ENCODE results near the gene NEK11. TPM values are rescaled to one million over a fixed set of nuclear protein-coding genes. Genes with fewer than 3 reads are reported as not detected.

Gene NEK11
- total RNA-seq, 6 experiments from 2014 or later = 0.25 to 1.1 (median 0.88) TPM

DNA sequence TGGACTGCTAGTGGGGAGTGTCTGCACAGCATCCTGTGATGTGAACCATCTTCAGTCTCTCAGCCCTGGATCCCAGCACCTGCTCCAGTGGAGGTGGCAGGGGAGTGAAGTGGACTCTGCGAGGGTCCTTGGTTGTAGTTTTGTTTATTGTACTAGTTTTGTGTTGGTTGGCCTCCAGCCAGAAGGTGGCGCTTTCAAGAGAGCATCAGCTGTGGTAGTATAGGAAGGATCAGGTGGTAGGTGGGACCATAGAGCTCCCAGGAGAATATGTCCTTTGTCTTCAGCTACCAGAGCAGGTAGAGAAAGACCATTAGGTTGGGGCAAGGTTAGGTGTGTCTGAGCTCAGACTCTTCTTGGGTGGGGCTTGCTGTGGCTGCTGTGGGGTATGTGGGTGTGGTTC is 20.9 kb downstream of the NEK11 start:
- Histone ChIP-seq H3K36me3 (no peaks in the 10 kb centered on the region), H3K27ac (no peak overlapping the region), H3K4me1 (no peaks in the 10 kb centered on the region), H3K4me3 (no peak overlapping the region), H3K27me3 (no peaks in the 10 kb centered on the region), H3K9me3 (no peaks in the 10 kb centered on the region)
- no peak for ATAC-seq
- intact Hi-C loops (cut with DNase I) = no loop called here
- TF ChIP-seq POLR2A (IDR thresholded peaks at IDR 0.05) (no peak), CTCF (IDR thresholded peaks at IDR 0.05) (no peak)
- no peak for DNase-seq
- 74% methylated on average over 2 of the region's 2 CpGs for WGBS (ENCODE audit: insufficient coverage, low coverage, low lambda C conversion rate, missing lambda C conversion rate)

DNA sequence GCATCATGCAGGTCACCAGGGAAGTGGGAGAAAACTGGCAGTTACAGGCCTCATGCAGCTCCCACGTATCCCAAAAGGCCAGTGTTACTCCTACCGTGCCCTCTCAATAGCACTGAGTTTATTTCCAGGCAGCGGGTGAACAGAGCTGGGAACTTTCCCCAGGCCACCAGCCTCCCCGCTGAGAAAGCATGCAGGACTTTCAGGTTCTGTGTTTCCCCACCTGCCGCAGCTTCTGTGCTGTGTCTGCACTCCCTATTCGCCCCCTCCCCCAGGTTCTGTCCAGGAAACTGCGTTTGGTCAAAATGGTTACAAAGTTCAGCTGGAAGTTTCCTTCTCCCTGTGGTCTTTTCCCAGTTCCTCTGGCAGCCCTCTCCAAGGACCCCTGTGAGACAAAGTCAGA is 21.4 kb downstream of the NEK11 start:
- H3K9me3 ChIP-seq = no peaks in the 10 kb centered on the region
- WGBS (ENCODE audit: insufficient coverage, low coverage, low lambda C conversion rate, missing lambda C conversion rate) = 81% methylated on average over 3 of the region's 7 CpGs
- no peak for DNase-seq
- no peak overlapping the region for H3K4me3 ChIP-seq
- no peak for TF ChIP-seq CTCF (IDR thresholded peaks at IDR 0.05)
- TF ChIP-seq POLR2A (IDR thresholded peaks at IDR 0.05) = no peak
- H3K36me3 ChIP-seq = no peaks in the 10 kb centered on the region
- H3K4me1 ChIP-seq = no peaks in the 10 kb centered on the region
- intact Hi-C loops (cut with DNase I) = no loop called here
- no peaks in the 10 kb centered on the region for H3K27me3 ChIP-seq
- no peak overlapping the region for H3K27ac ChIP-seq
- no peak for ATAC-seq

DNA sequence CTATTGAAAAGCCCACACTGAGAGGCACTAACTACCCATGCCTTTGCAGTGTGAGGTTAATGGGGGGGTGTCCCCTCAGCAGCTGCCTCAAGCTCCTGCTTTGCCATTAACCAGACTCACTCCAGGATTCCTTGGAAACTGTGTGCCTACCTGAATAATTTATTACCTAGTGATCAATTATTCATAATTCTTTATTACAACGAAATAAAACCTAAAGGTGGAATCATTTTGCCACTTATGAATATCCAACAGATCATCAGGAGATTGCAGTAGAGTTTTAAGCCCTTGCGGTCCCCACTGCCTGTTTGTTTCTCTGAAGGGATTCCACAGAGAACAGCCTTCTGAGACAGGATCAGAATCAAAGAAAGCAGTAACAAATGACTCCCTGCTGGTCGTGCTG is 23.3 kb downstream of the NEK11 start:
- H3K4me1 ChIP-seq = no peaks in the 10 kb centered on the region
- no peaks in the 10 kb centered on the region for H3K36me3 ChIP-seq
- ATAC-seq = no peak
- no peak for DNase-seq
- WGBS (ENCODE audit: insufficient coverage, low coverage, low lambda C conversion rate, missing lambda C conversion rate) = 55% methylated on average over 3 of the region's 3 CpGs
- intact Hi-C loops (cut with DNase I) = no loop called here
- no peaks in the 10 kb centered on the region for H3K9me3 ChIP-seq
- no peaks in the 10 kb centered on the region for H3K27me3 ChIP-seq
- H3K27ac ChIP-seq = no peak overlapping the region
- H3K4me3 ChIP-seq = no peak overlapping the region
- no peak for TF ChIP-seq CTCF (IDR thresholded peaks at IDR 0.05)

DNA sequence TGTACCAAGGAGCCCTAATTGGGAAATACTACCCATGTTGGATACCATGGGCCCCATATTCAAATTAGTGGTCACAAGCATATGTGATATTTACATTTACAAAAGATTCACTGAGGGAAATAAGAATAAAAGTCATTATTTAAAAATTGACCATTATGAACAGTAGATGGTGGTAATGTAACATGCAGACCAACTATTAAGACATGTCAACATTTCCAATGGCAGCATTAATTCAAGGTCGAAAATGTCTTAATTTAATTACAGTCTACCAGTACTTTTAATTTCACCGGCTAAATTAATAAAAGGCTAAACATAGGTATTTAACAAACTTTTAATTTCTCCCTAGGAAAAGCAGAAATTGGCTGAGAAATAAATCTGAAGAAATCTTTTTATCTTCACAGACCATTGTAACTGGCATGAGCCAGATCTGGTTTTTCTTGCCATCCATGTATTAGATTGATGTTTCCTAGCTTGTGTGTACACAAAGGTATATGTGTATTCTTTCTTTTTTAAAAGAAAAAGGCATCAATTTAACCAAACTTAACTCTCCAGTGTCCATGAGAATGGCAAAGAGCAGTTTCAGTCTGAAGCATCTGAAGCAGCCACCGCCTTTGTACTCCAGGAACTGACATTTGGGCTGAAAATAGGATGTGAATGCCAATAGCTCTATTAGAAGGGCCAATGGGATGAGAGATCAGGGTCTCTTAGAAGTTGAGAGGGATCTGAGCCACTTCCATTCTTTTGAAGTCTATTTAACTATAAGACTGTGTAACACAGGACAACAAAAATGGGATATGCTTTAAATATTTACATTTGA is 26.6 kb downstream of the NEK11 start:
- no peaks in the 10 kb centered on the region for H3K27me3 ChIP-seq
- WGBS (ENCODE audit: insufficient coverage, low coverage, low lambda C conversion rate, missing lambda C conversion rate) = 84% methylated on average over 3 of the region's 3 CpGs
- DNase-seq = no peak

More for the DNA sequence above, 26.6 kb downstream of the NEK11 start:
- H3K27ac ChIP-seq = no peak overlapping the region
- ATAC-seq = no peak
- no peaks in the 10 kb centered on the region for H3K36me3 ChIP-seq
- H3K4me3 ChIP-seq = no peak overlapping the region
- no peaks in the 10 kb centered on the region for H3K9me3 ChIP-seq
- TF ChIP-seq CTCF (IDR thresholded peaks at IDR 0.05) (peak in 3 of 4 donors; percentile 15 to 34 (median 20)), POLR2A (IDR thresholded peaks at IDR 0.05) (no peak)
- no peaks in the 10 kb centered on the region for H3K4me1 ChIP-seq
- intact Hi-C loops (cut with DNase I) = no loop called here
